A673 (cell line): ENCODE data around the gene HUS1. TPM values are rescaled to one million over a fixed set of nuclear protein-coding genes. Genes with fewer than 3 reads are reported as not detected.

ENCODE experiments used
- BruUV-seq: library from RNA; stranded (reverse); fragments of 400-500 nt; replicated peaks from 2 replicates; lab custom pipeline; 2021; lab: Mats Ljungman, UMichigan
- CTCF ChIA-PET: fragments of 300-600 bp; sonication (Branson Sonifier 250); formaldehyde crosslinking; loops from one replicate; lab custom pipeline; 2022; ENCODE audit warnings: antibody characterized with exemption; lab: Charles Lee
- POLR2A ChIA-PET: fragments of 300-600 bp; sonication (Branson Sonifier 250); formaldehyde crosslinking; loops from one replicate; lab custom pipeline; 2022; ENCODE audit warnings: antibody characterized with exemption; ENCODE audit not compliant: low non-redundant PET; lab: Charles Lee
- DNase-seq: peaks from one replicate; pipeline ENCODE4 v3.0.0-alpha.2; 2015; ENCODE audit warnings: low spot score
- H3K27ac ChIP-seq: fragments of 200-600 bp; sonication (generic); 2 replicates; pipeline ENCODE4 v1.5.1; 2016; ENCODE audit warnings: mixed run types, low read depth, mild to moderate bottlenecking, mixed read lengths, antibody characterized with exemption, low read length; ENCODE audit not compliant: poor library complexity, severe bottlenecking
- H3K27me3 ChIP-seq: fragments of 200-600 bp; sonication (generic); replicated peaks from 2 replicates; pipeline ENCODE4 v1.6.1; 2017; ENCODE audit warnings: mixed run types, low read depth, mild to moderate bottlenecking, mixed read lengths, antibody characterized with exemption, low read length; ENCODE audit not compliant: insufficient read depth, poor library complexity
- H3K36me3 ChIP-seq: fragments of 200-600 bp; sonication (generic); 2 replicates; pipeline ENCODE4 v1.6.1; 2016; ENCODE audit warnings: mixed run types, mild to moderate bottlenecking, mixed read lengths, antibody characterized with exemption, low read length; ENCODE audit not compliant: insufficient read depth, poor library complexity, severe bottlenecking
- H3K4me1 ChIP-seq: fragments of 200-600 bp; sonication (generic); 2 replicates; pipeline ENCODE4 v1.6.1; 2017; ENCODE audit warnings: mixed run types, mild to moderate bottlenecking, mixed read lengths, antibody characterized with exemption, low read length; ENCODE audit not compliant: insufficient read depth, poor library complexity, severe bottlenecking
- H3K4me3 ChIP-seq: fragments of 200-600 bp; sonication (generic); 2 replicates; pipeline ENCODE4 v1.5.1; 2016; ENCODE audit warnings: low read depth, mixed run types, mild to moderate bottlenecking, mixed read lengths, low read length; ENCODE audit not compliant: poor library complexity, severe bottlenecking
- H3K9me3 ChIP-seq: fragments of 200-600 bp; sonication (generic); 2 replicates; pipeline ENCODE4 v1.6.1; 2016; ENCODE audit warnings: mixed run types, low read depth, mild to moderate bottlenecking, mixed read lengths, antibody characterized with exemption, low read length; ENCODE audit not compliant: poor library complexity, severe bottlenecking
- CTCF ChIP-seq: fragments of 300-800, 200-600 bp; sonication (generic); conservative IDR thresholded peaks from 2 replicates; pipeline ENCODE4 v1.5.1; 2017; ENCODE audit warnings: low read depth, mild to moderate bottlenecking, antibody characterized with exemption, low read length, moderate library complexity, mixed read lengths
- EZH2 ChIP-seq: fragments of 200-600 bp; sonication (generic); IDR thresholded peaks from 2 replicates; pipeline ENCODE4 v1.6.1; 2017; ENCODE audit warnings: borderline replicate concordance, low read depth, mild to moderate bottlenecking, mixed read lengths, antibody characterized with exemption, low read length; ENCODE audit not compliant: poor library complexity, severe bottlenecking
- intact Hi-C: fragments of 100-400 bp; cut with micrococcal nuclease; formaldehyde crosslinking; loops from one replicate; pipeline ENCODE4 v1.10.0; 2022; ENCODE audit not compliant: unreplicated experiment
- total RNA-seq: library from RNA; stranded (reverse); gene quantifications from 2 replicates; pipeline ENCODE4 v1.2.3, GENCODE V29; 2021

HUS1 gene
- total RNA-seq, 1 experiment from 2014 or later: 53.3 TPM

- no peak overlapping the region for H3K4me3 ChIP-seq
- intact Hi-C loops: no loop called here
- peak; percentile 75 for DNase-seq
- H3K4me1 ChIP-seq: peaks cover 8% of the 10 kb centered on the region
- H3K9me3 ChIP-seq: no peaks in the 10 kb centered on the region
- H3K27ac ChIP-seq: no peak overlapping the region
- BruUV-seq: no TSS peak
- CTCF ChIA-PET: interaction anchor here (0.6 to 1.2 kb wide), 6 partner anchors 9 to 703 kb away, joined by 3 to 15 read pairs (median 3); no protein-coding TSS in a partner anchor
- TF ChIP-seq EZH2 (no peak), CTCF (peak; percentile 89)
- H3K36me3 ChIP-seq: peaks cover 61% of the 10 kb centered on the region
- POLR2A ChIA-PET: no interaction called here
- no peaks in the 10 kb centered on the region for H3K27me3 ChIP-seq
Measured at GRCh38 chr7:47968847-47969774, 10.3 kb downstream of the HUS1 start.

- peaks cover 56% of the 10 kb centered on the region for H3K36me3 ChIP-seq
- no peaks in the 10 kb centered on the region for H3K27me3 ChIP-seq
- H3K9me3 ChIP-seq: no peaks in the 10 kb centered on the region
- no TSS peak for BruUV-seq
- ChIA-PET CTCF (interaction anchor here (0.6 kb wide), 1 partner anchor 187 kb away, joined by 4 read pairs; no protein-coding TSS in a partner anchor), POLR2A (no interaction called here)
- peaks cover 8% of the 10 kb centered on the region for H3K4me1 ChIP-seq
- H3K27ac ChIP-seq: no peak overlapping the region
- no peak overlapping the region for H3K4me3 ChIP-seq
- intact Hi-C loops: no loop called here
- DNase-seq: no peak
- TF ChIP-seq EZH2 (no peak), CTCF (no peak)
Measured at GRCh38 chr7:47967708-47968107, 11.7 kb downstream of the HUS1 start.

GRCh38 chr7:47967123-47967522 is 12.3 kb downstream of the HUS1 start:
- CTCF ChIA-PET: interaction anchor here (0.6 kb wide), 1 partner anchor 187 kb away, joined by 4 read pairs; no protein-coding TSS in a partner anchor
- intact Hi-C loops: no loop called here
- POLR2A ChIA-PET: no interaction called here
- Histone ChIP-seq H3K27ac (no peak overlapping the region), H3K36me3 (peaks cover 51% of the 10 kb centered on the region), H3K4me1 (peaks cover 8% of the 10 kb centered on the region), H3K9me3 (no peaks in the 10 kb centered on the region), H3K27me3 (no peaks in the 10 kb centered on the region), H3K4me3 (no peak overlapping the region)
- TF ChIP-seq CTCF (no peak), EZH2 (no peak)
- no peak for DNase-seq
- no TSS peak for BruUV-seq
